Measurements from ENCODE around the gene NCOA7. TPM values are rescaled to one million over a fixed set of nuclear protein-coding genes. Genes with fewer than 3 reads are reported as not detected.
"Not testable (repeated sequence)": the region's sequence is repeated elsewhere in the genome, so short reads cannot be mapped to it uniquely, and the experiment has no call there.

Gene NCOA7
- total RNA-seq, 1 experiment from 2014 or later, result 51.0 TPM

DNA sequence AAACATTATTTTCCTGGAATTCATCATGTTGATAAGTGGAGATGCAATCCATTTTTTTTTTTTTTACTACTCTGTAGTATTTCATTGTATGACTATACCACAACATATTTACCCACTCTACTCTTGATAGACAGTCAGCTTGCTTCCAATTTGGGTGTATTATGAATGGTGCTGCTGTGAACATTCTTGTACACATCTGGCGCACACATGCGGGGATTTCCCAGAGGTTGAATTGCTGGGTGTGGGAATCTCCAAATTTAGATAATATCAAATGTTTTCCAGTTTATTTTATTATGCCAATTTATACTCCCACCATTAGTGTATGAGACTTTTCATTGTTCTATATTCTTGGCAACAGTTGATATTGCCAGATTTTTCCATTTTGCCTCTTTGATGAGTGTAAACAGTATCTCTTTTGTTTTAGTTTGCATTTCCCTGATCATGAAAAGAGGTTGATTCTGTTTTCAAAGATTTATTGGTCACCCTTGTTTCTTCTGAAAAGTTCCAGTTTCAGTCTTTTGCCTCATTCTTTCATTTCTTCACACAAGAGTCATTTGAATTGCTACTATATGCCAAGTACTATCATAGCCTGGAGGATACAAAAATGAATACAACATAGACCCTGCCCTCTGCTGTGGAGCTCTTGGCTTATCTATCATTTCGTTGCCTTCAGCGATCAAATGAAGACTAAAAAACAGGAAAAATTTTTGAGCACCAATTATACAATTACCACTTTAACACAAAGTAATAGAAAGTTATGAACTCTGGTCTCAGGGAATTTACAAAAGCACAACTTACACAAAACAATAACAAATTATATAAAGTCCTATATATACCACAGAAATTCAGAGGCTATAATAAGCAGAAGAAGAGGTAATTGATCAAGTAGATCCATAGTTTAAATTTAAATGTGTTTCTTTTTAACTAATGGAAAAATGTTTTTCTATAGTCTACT lies 17.1 kb upstream of the NCOA7 start:
- Histone ChIP-seq H3K79me2 (ENCODE audit: low read depth) (no peaks in the 10 kb centered on the region), H3K9me3 (ENCODE audit: insufficient read depth, low read depth) (no peaks in the 10 kb centered on the region), H3K36me3 (ENCODE audit: low read depth) (no peaks in the 10 kb centered on the region), H3K27me3 (ENCODE audit: insufficient read depth, low read depth) (no peaks in the 10 kb centered on the region), H4K20me1 (ENCODE audit: insufficient read depth) (no peaks in the 10 kb centered on the region), H3K4me3 (no peak overlapping the region), H3K4me2 (no peak overlapping the region), H3K4me1 (replicated peaks; ENCODE audit: insufficient read depth) (no peaks in the 10 kb centered on the region), H3K9me2 (ENCODE audit: insufficient read depth) (no peaks in the 10 kb centered on the region; the same call in 1 of the 2 replicates), H3F3A (ENCODE audit: insufficient read depth, low read depth) (peaks cover 4% of the 10 kb centered on the region; the same call in 1 of the 2 replicates), H3K27ac (no peak overlapping the region), H2AFZ (no peak overlapping the region)
- TF ChIP-seq EZH2 (IDR thresholded peaks at IDR 0.05; ENCODE audit: low read depth), result no peak
- TF ChIP-seq, protein P1, sequence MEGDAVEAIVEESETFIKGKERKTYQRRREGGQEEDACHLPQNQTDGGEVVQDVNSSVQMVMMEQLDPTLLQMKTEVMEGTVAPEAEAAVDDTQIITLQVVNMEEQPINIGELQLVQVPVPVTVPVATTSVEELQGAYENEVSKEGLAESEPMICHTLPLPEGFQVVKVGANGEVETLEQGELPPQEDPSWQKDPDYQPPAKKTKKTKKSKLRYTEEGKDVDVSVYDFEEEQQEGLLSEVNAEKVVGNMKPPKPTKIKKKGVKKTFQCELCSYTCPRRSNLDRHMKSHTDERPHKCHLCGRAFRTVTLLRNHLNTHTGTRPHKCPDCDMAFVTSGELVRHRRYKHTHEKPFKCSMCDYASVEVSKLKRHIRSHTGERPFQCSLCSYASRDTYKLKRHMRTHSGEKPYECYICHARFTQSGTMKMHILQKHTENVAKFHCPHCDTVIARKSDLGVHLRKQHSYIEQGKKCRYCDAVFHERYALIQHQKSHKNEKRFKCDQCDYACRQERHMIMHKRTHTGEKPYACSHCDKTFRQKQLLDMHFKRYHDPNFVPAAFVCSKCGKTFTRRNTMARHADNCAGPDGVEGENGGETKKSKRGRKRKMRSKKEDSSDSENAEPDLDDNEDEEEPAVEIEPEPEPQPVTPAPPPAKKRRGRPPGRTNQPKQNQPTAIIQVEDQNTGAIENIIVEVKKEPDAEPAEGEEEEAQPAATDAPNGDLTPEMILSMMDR (conservative IDR thresholded peaks at IDR 0.05), result no peak
- POLR2A ChIA-PET (ENCODE audit: unreplicated experiment), result no interaction called here
- CTCF ChIA-PET, result no interaction called here
- DNase-seq, result no peak
- no TSS peak for BruUV-seq (replicated peaks)
- intact Hi-C loops (cut with micrococcal nuclease; ENCODE audit: unreplicated experiment), result no loop called here

DNA sequence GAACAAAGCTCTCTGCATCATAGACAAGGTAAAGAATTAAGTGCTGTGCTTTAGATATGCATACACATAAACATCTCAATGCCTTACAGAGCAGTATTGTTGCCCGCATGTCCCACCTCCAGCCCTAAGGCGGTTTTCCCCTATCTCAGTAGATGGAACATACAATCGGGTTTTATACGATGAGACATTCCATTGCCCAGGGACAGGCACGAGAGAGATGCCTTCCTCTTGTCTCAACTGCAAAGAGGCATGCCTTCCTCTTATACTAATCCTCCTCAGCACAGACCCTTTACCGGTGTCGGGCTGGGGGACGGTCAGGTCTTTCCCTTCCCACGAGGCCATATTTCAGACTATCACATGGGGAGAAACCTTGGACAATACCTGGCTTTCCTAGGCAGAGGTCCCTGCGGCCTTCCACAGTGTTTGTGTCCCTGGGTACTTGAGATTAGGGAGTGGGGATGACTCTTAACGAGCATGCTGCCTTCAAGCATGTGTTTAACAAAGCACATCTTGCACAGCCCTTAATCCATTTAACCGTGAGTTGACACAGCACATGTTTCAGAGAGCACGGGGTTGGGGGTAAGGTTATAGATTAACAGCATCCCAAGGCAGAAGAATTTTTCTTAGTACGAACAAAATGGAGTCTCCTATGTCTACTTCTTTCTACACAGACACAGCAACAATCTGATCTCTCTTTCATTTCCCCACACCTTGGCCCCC lies 14.5 kb upstream of the NCOA7 start:
- H4K20me1 ChIP-seq (ENCODE audit: insufficient read depth); H3K9me3 ChIP-seq (ENCODE audit: insufficient read depth, low read depth); H3K27me3 ChIP-seq (ENCODE audit: insufficient read depth, low read depth); H3F3A ChIP-seq (ENCODE audit: insufficient read depth, low read depth); H2AFZ ChIP-seq; H3K79me2 ChIP-seq (ENCODE audit: low read depth); H3K4me2 ChIP-seq; H3K9me2 ChIP-seq (ENCODE audit: insufficient read depth); H3K27ac ChIP-seq; H3K36me3 ChIP-seq (ENCODE audit: low read depth); POLR2A ChIA-PET (ENCODE audit: unreplicated experiment); CTCF ChIA-PET; H3K4me3 ChIP-seq; DNase-seq; H3K4me1 ChIP-seq (replicated peaks; ENCODE audit: insufficient read depth); BruUV-seq (replicated peaks); intact Hi-C loops (cut with micrococcal nuclease; ENCODE audit: unreplicated experiment): not testable (repeated sequence)

- Histone ChIP-seq H3K4me1 (replicated peaks; ENCODE audit: insufficient read depth) (peaks cover 38% of the 10 kb centered on the region), H4K20me1 (ENCODE audit: insufficient read depth) (no peaks in the 10 kb centered on the region), H3K4me3 (peak overlapping the region; percentile 63), H3K36me3 (ENCODE audit: low read depth) (no peaks in the 10 kb centered on the region), H3K9me3 (ENCODE audit: insufficient read depth, low read depth) (no peaks in the 10 kb centered on the region), H2AFZ (peak overlapping the region; percentile 91), H3K4me2 (peak overlapping the region; percentile 89), H3K27me3 (ENCODE audit: insufficient read depth, low read depth) (no peaks in the 10 kb centered on the region), H3K27ac (peak overlapping the region; percentile 94), H3F3A (ENCODE audit: insufficient read depth, low read depth) (peaks cover 9% of the 10 kb centered on the region; the same call in 1 of the 2 replicates), H3K79me2 (ENCODE audit: low read depth) (peaks cover 20% of the 10 kb centered on the region), H3K9me2 (ENCODE audit: insufficient read depth) (no peaks in the 10 kb centered on the region)
- BruUV-seq (replicated peaks), result no TSS peak
- ChIA-PET POLR2A (ENCODE audit: unreplicated experiment) (no interaction called here), CTCF (interaction anchor here (1.9 kb wide), 1 partner anchor 177 kb away, joined by 13 read pairs; the partner anchor contains the start of gene HINT3)
- intact Hi-C loops (cut with micrococcal nuclease; ENCODE audit: unreplicated experiment), result loop anchor here (1.0 to 10.0 kb wide), 3 partner anchors 176 to 1485 kb away; partner anchors contain the start of genes HINT3 and RNF146
- peak; percentile 80 to 95 for DNase-seq
- TF ChIP-seq EZH2 (IDR thresholded peaks at IDR 0.05; ENCODE audit: low read depth), result no peak
- TF ChIP-seq, protein P1 (conservative IDR thresholded peaks at IDR 0.05), result peak; percentile 31; the same call in 1 of the 2 replicates
These were observed 10.7 kb upstream of the NCOA7 start for GRCh38 chr6:125779924-125780539.

Measured in PC-9 (cell line).